Thoracic aorta (tissue), 2 donors: ENCODE measurements around the gene ZNF681. TPM values are rescaled to one million over a fixed set of nuclear protein-coding genes. Genes with fewer than 3 reads are reported as not detected.

Experiments used
- ATAC-seq: fragments of 150-250 bp; one replicate; pipeline ENCODE4 v1.8.0; 2017; ENCODE audit warnings: low read depth; ENCODE audit not compliant: insufficient number of reproducible peaks, low FRiP score
- DNase-seq: peaks from one replicate; pipeline ENCODE4 v3.0.0-alpha.2; 2020; ENCODE audit warnings: low spot score
- H3K27ac ChIP-seq, 2 donors: fragments of 200-600 bp; sonication (generic); 1 replicate in 1 of 2; 2 replicates in 1 of 2; pipeline ENCODE4 v1.5.1; 2016; ENCODE audit warnings: mild to moderate bottlenecking in 2 of 2, moderate library complexity in 2 of 2
- H3K27me3 ChIP-seq: fragments of 200-600 bp; sonication (generic); replicated peaks from 2 replicates; pipeline ENCODE4 v1.6.0; 2016; ENCODE audit warnings: mild to moderate bottlenecking; ENCODE audit not compliant: insufficient read depth
- H3K36me3 ChIP-seq: fragments of 200-600 bp; sonication (generic); one replicate; pipeline ENCODE4 v1.5.1; 2016
- H3K4me1 ChIP-seq, 2 donors: fragments of 200-600 bp; sonication (generic); 1 replicate in 1 of 2; 2 replicates in 1 of 2; pipeline versions ENCODE4 v1.5.1 to v1.6.0; 2016; ENCODE audit warnings: low read depth in 2 of 2, mild to moderate bottlenecking in 1 of 2; ENCODE audit not compliant: control insufficient read depth in 1 of 2
- H3K4me3 ChIP-seq: fragments of 200-600 bp; sonication (generic); 2 replicates; pipeline ENCODE4 v1.5.1; 2016; ENCODE audit warnings: mild to moderate bottlenecking
- H3K9me3 ChIP-seq: fragments of 200-600 bp; sonication (generic); 2 replicates; pipeline ENCODE4 v1.5.1; 2016
- total RNA-seq, 2 donors: library from RNA; depleted of rRNA; stranded (reverse); fragments of >200 nt; gene quantifications; one replicate each; pipeline versions ENCODE4 v1.1.0 to v1.2.3, GENCODE V29; 2016
- TF ChIP-seq, protein P1 (sequence below): fragments of 200-600 bp; sonication (generic); IDR thresholded peaks from one replicate; pipeline ENCODE4 v1.5.1; 2019; ENCODE audit warnings: antibody characterized with exemption

ZNF681 gene
- total RNA-seq, 2 donors from 2014 or later = 0.56 to 2.2 TPM

DNA sequence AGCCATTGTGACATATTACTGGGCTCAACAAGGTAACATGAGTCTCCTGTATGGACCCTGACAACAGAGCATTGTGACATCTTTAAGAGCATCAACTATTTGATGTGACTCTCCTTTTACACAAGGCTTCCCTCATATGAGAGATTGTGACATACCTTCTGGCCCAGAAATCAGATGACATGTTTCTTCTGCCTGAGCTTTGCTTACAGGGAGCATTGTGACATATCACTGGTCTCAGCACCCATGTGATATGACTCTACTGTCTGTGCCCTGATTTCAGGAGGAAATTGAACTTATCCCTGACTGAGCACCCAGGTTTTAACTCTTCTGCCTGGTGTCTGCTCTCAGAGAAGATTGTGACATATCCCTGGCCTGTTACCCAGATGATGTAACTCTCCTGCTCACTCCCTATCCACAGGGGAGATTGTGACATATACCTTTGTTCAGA lies 15.9 kb upstream of the ZNF681 start:
- H3K27me3 ChIP-seq = no peaks in the 10 kb centered on the region
- DNase-seq = no peak
- no peaks in the 10 kb centered on the region for H3K4me1 ChIP-seq
- no peaks in the 10 kb centered on the region for H3K36me3 ChIP-seq
- H3K4me3 ChIP-seq = no peak overlapping the region
- no peak overlapping the region for H3K27ac ChIP-seq
- no peak for ATAC-seq
- TF ChIP-seq, protein P1, sequence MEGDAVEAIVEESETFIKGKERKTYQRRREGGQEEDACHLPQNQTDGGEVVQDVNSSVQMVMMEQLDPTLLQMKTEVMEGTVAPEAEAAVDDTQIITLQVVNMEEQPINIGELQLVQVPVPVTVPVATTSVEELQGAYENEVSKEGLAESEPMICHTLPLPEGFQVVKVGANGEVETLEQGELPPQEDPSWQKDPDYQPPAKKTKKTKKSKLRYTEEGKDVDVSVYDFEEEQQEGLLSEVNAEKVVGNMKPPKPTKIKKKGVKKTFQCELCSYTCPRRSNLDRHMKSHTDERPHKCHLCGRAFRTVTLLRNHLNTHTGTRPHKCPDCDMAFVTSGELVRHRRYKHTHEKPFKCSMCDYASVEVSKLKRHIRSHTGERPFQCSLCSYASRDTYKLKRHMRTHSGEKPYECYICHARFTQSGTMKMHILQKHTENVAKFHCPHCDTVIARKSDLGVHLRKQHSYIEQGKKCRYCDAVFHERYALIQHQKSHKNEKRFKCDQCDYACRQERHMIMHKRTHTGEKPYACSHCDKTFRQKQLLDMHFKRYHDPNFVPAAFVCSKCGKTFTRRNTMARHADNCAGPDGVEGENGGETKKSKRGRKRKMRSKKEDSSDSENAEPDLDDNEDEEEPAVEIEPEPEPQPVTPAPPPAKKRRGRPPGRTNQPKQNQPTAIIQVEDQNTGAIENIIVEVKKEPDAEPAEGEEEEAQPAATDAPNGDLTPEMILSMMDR = no peak
- H3K9me3 ChIP-seq = no peaks in the 10 kb centered on the region

DNA sequence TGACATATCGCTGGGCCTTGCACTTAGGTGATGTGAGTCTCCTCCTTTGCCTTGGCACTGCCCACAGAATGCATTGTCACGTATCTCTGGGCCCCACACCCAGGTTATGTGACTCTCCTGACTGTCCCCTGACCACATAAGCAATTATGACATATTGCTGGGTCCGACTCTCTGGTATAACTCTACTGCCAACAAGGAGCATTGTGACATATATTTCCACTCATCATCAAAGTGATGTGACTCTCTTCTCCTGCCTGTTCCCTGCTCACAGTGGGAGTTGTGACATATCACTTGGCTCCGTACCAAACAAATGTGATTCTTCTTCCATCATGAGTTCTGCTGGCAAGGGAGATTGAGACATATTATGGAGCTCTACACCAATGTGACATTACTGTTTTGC lies 15.4 kb upstream of the ZNF681 start:
- H3K27me3 ChIP-seq = no peaks in the 10 kb centered on the region
- no peaks in the 10 kb centered on the region for H3K4me1 ChIP-seq
- DNase-seq (no peak), ATAC-seq (no peak)
- TF ChIP-seq, protein P1 = no peak
- H3K36me3 ChIP-seq = no peaks in the 10 kb centered on the region
- no peaks in the 10 kb centered on the region for H3K9me3 ChIP-seq
- no peak overlapping the region for H3K4me3 ChIP-seq
- H3K27ac ChIP-seq = no peak overlapping the region

DNA sequence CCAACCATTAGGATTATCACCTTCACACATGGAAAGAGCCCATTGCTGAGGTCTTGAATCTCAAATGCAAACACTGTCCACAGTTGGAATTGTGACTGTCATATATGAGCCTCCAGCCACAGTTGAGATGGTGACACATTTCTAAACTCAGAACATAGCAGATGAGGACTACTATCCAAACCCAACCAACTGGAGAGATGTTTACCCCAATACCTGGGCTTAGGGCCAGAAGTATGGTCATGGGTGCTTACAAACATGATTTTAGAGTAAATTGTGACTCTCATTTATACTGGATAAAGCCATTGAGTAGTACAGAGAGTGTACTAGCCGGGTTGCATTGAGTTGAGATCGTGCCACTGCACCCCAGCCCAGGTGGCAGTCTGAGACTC lies 14.0 kb upstream of the ZNF681 start:
- Histone ChIP-seq H3K27ac (no peak overlapping the region), H3K36me3 (no peaks in the 10 kb centered on the region), H3K27me3 (no peaks in the 10 kb centered on the region), H3K9me3 (no peaks in the 10 kb centered on the region), H3K4me1 (no peaks in the 10 kb centered on the region), H3K4me3 (no peak overlapping the region)
- TF ChIP-seq, protein P1 = no peak
- ATAC-seq (no peak), DNase-seq (no peak)

DNA sequence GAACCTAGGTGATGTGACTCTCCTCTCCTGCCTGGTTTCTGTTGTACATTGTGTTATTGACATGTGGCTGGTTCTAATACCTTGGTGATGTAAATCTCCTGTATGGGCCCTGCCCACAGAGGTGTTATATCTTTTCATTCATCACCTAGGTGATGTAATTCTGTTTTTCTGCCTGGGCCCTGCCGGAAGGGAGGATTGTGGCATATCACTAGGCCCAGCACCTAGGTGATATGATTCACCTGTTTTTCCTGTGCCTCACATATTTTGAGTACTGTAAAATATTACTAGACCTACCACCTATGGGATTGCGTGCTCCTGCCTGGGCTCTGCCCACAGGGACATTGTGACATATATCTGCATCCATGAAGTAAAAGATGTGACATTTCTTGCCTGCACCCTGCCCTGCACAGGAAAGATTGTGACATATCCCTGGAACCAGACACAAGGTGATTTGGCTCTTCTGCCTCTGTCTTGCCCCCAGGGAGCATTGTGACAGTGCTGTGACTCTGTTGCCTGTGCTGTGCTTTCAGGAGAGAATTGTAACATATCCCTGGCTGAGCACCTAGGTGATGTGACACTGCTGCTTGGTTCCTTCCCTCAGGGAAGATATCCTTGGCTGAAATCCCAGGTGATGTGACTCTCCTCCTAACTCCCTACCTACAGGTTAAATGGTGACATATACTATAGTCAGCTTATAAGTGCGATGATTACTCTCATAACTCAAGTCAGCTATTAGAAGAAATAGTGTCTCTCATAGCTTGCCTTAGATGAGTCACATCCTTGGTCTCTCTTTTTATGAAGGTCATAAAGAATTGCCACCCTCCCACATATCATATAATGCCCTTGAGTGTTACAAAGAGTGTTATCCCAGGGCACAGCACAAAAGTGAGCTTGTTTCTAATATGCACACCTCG lies 13.3 kb upstream of the ZNF681 start:
- TF ChIP-seq, protein P1 = no peak
- H3K9me3 ChIP-seq = no peaks in the 10 kb centered on the region
- H3K4me3 ChIP-seq = no peak overlapping the region
- no peaks in the 10 kb centered on the region for H3K27me3 ChIP-seq
- no peak for DNase-seq
- H3K4me1 ChIP-seq = no peaks in the 10 kb centered on the region
- ATAC-seq = no peak
- H3K36me3 ChIP-seq = no peaks in the 10 kb centered on the region
- no peak overlapping the region for H3K27ac ChIP-seq

- Histone ChIP-seq H3K27ac (no peak overlapping the region), H3K36me3 (no peaks in the 10 kb centered on the region), H3K4me3 (no peak overlapping the region), H3K27me3 (no peaks in the 10 kb centered on the region), H3K4me1 (no peaks in the 10 kb centered on the region), H3K9me3 (no peaks in the 10 kb centered on the region)
- TF ChIP-seq, protein P1 = no peak
- ATAC-seq (no peak), DNase-seq (no peak)
These were observed 12.6 kb upstream of the ZNF681 start for GRCh38 chr19:23771316-23771715.
